NCI-H2107 treated with DMSO at 0.1 percent for 48 hours (cell line): ENCODE measurements around the gene ADGRG1.

ENCODE experiments used
- DNase-seq: peaks from one replicate; lab custom pipeline; 2025; ENCODE audit not compliant: unreplicated experiment; lab: John Stamatoyannopoulos, UW

Gene ADGRG1

GRCh38 chr16:57680842-57681375, 52.5 kb downstream of the ADGRG1 start:
- DNase-seq, result no peak

GRCh38 chr16:57681950-57682728, 53.7 kb downstream of the ADGRG1 start:
- DNase-seq, result no peak

- no peak for DNase-seq
These were observed 54.6 kb downstream of the ADGRG1 start for GRCh38 chr16:57682809-57683635.

- no peak for DNase-seq
These were observed 55.5 kb downstream of the ADGRG1 start for GRCh38 chr16:57683636-57684545.

GRCh38 chr16:57684626-57685358, 56.4 kb downstream of the ADGRG1 start:
- no peak for DNase-seq

GRCh38 chr16:57685633-57686032, 57.2 kb downstream of the ADGRG1 start:
- no peak for DNase-seq

- DNase-seq, result no peak
These were observed 58.1 kb downstream of the ADGRG1 start for GRCh38 chr16:57686577-57686976.

GRCh38 chr16:57687363-57687929, 59.0 kb downstream of the ADGRG1 start:
- DNase-seq, result no peak

- DNase-seq, result no peak
These were observed 60.1 kb downstream of the ADGRG1 start for GRCh38 chr16:57688487-57688986.

- no peak for DNase-seq
These were observed 60.7 kb downstream of the ADGRG1 start for GRCh38 chr16:57688987-57689761.

GRCh38 chr16:57689762-57690558, 61.5 kb downstream of the ADGRG1 start:
- DNase-seq, result no peak

- DNase-seq, result no peak
These were observed 62.5 kb downstream of the ADGRG1 start for GRCh38 chr16:57690782-57691471.

- DNase-seq, result no peak
These were observed 64.2 kb downstream of the ADGRG1 start for GRCh38 chr16:57692636-57693035.

- DNase-seq, result peak; percentile 17
These were observed 65.1 kb downstream of the ADGRG1 start for GRCh38 chr16:57693550-57693949.

- DNase-seq, result no peak
These were observed 65.8 kb downstream of the ADGRG1 start for GRCh38 chr16:57694231-57694724.

- no peak for DNase-seq
These were observed 66.6 kb downstream of the ADGRG1 start, which contains the start of gene DRC7 for GRCh38 chr16:57694725-57695679. DRC7 (plus strand) TSS chr16:57694806; CDS start chr16:57697950, 3,144 bp downstream.
